ENCODE results near the gene RTL1.

DNA sequence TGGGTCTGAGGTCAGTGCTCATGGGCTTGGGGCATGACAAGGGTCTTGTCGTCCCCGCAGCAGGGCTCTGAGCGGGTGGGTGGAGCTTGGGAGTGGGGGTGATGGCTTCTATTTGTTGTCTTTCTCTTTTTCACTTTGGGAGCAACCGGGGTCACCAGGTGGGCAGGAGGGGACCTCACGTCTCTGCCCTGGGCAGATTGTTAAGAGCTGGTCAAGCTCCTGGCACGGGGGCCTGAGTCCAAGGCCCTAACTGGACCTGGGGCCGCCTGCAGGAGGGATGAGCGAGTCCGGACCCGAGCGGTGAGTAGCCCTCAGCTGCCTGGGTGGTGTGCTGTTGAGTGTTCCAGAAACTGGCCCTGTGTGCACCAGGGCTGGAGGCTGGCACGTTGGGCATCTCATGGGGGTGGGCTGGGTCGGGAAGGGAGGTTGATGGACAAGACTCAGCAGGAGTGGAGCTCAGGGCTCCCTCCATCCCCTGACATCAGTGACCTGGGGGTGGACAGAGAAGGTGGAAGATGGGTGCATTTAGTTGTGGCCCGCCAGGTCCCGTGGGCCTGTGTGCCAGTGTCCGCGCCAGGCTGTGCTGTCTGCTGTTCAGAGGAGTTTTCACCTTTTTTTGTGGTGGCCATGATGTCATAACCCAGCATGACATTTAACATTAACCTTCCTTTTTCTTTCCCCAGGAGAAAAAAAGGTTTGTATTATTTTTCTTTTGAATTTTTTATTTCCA is 27.5 kb downstream of the RTL1 start:
- TF ChIP-seq, protein P1, sequence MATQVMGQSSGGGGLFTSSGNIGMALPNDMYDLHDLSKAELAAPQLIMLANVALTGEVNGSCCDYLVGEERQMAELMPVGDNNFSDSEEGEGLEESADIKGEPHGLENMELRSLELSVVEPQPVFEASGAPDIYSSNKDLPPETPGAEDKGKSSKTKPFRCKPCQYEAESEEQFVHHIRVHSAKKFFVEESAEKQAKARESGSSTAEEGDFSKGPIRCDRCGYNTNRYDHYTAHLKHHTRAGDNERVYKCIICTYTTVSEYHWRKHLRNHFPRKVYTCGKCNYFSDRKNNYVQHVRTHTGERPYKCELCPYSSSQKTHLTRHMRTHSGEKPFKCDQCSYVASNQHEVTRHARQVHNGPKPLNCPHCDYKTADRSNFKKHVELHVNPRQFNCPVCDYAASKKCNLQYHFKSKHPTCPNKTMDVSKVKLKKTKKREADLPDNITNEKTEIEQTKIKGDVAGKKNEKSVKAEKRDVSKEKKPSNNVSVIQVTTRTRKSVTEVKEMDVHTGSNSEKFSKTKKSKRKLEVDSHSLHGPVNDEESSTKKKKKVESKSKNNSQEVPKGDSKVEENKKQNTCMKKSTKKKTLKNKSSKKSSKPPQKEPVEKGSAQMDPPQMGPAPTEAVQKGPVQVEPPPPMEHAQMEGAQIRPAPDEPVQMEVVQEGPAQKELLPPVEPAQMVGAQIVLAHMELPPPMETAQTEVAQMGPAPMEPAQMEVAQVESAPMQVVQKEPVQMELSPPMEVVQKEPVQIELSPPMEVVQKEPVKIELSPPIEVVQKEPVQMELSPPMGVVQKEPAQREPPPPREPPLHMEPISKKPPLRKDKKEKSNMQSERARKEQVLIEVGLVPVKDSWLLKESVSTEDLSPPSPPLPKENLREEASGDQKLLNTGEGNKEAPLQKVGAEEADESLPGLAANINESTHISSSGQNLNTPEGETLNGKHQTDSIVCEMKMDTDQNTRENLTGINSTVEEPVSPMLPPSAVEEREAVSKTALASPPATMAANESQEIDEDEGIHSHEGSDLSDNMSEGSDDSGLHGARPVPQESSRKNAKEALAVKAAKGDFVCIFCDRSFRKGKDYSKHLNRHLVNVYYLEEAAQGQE (IDR thresholded peaks at IDR 0.05; ENCODE audit: low read depth), result no peak
- TF ChIP-seq FOXM1 (IDR thresholded peaks at IDR 0.05; ENCODE audit: borderline replicate concordance, low read depth) (no peak), CREB1 (IDR thresholded peaks at IDR 0.05; ENCODE audit: low read depth) (no peak), RAD21 (IDR thresholded peaks at IDR 0.05; ENCODE audit: low read depth) (no peak), MAX (IDR thresholded peaks at IDR 0.05) (no peak), EP300 (IDR thresholded peaks at IDR 0.05; ENCODE audit: borderline replicate concordance) (no peak)

All from Ishikawa (cell line).